SU-DHL-6 (cell line): ENCODE results near the gene HTT.

ENCODE experiments used
- CTCF ChIP-seq: fragments of 200-600 bp; sonication (generic); IDR thresholded peaks from one replicate; pipeline ENCODE4 v1.5.1; 2017; ENCODE audit warnings: antibody characterized with exemption, mild to moderate bottlenecking, low read length, moderate library complexity; ENCODE audit not compliant: insufficient read depth, poor library complexity, severe bottlenecking
- EZH2phosphoT487 ChIP-seq: fragments of 200-600 bp; sonication (generic), shearing (Covaris generic); conservative IDR thresholded peaks from 2 replicates; pipeline ENCODE4 v1.6.1; 2018; ENCODE audit warnings: mild to moderate bottlenecking, antibody characterized with exemption, low read length, moderate library complexity, mixed read lengths

GRCh38 chr4:3234171-3235029, 159.9 kb downstream of the HTT start:
- no peak for TF ChIP-seq CTCF
- no peak for TF ChIP-seq EZH2phosphoT487
